Measurements from ENCODE around the gene SIL1. TPM values are rescaled to one million over a fixed set of nuclear protein-coding genes. Genes with fewer than 3 reads are reported as not detected.
"Not testable (repeated sequence)": the region's sequence is repeated elsewhere in the genome, so short reads cannot be mapped to it uniquely, and the experiment has no call there.

Gene SIL1
- total and polyA plus RNA-seq, 5 donors from 2014 or later = 9.8 to 12.3 (median 11.2) TPM

DNA sequence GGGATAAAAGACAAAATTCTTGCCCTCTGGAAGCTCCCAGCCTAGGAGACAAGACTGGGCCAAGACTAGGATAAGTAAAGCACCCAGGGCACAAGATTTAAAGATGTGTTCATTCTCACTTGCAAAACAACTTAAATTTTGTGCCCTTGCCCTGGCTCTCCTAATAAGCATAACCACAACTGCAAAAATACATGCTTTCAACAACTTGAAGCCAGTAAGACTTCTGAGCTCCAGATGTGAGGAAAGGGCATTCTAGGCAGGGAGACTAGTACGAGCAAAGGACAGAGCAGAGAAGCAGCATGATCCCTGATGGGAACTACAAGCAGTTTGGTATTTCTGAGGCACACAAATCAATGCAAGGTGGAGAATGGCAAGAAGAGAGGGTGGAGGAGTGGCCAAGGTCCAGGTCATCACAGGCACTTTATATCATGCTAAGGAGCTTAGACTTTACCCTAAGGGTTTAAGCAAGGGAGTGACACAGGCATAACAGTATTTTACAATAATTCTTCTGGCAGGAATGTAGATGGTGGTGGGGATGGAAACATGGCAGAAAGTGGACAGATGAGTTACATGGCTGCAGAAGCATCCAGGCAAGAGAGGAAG, 30.1 kb upstream of the SIL1 start:
- Mint-ChIP-seq H3K9me3 (no peaks in the 10 kb centered on the region), H3K4me3 (no peak overlapping the region), H3K4me1 (peaks cover 0 to 3% (median 0%) of the 10 kb centered on the region in 4 donors), H3K36me3 (no peaks in the 10 kb centered on the region), H3K27me3 (peaks cover 5% of the 10 kb centered on the region), H3K27ac (no peak overlapping the region)
- H3K27ac ChIP-seq (ENCODE audit: insufficient read depth, low read length, poor library complexity, severe bottlenecking) = no peak overlapping the region
- DNase-seq = no peak
- no peak for ATAC-seq (ENCODE audit: low read depth in 2 of 2)
- H3K9me3 ChIP-seq (ENCODE audit: control insufficient read depth in 2 of 2, low read length in 2 of 2) = no peaks in the 10 kb centered on the region
- H3K27me3 ChIP-seq (ENCODE audit: control insufficient read depth, insufficient read depth, low read length) = peaks cover 3% of the 10 kb centered on the region
- no peaks in the 10 kb centered on the region for H3K36me3 ChIP-seq (ENCODE audit: control insufficient read depth, insufficient read depth, low read length)
- no peak overlapping the region for H3K4me3 ChIP-seq (ENCODE audit: low read depth, low read length)
- H3K4me1 ChIP-seq (ENCODE audit: control insufficient read depth, insufficient read depth, low read length, poor library complexity, severe bottlenecking) = no peaks in the 10 kb centered on the region

DNA sequence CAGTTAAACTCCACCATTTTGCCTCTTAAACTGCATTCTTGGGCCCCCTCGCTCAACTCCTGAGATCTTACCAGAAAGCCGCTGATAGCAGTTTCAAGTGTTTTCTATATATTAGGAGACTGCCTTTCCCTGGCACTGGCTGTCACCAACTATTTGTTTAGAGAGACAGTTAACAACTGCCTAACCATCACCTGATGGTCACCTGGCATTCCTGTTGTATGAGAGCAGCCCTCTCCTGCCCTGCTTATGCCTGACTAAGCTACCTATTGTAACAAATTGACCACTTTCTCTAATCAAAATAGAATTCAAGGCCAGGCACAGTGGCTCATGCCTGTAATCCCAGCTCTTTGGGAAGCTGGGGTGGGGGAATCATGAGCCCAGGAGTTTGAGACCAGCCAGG, 28.0 kb upstream of the SIL1 start:
- Mint-ChIP-seq H3K27ac (no peak overlapping the region), H3K36me3 (no peaks in the 10 kb centered on the region), H3K9me3 (no peaks in the 10 kb centered on the region), H3K4me1 (peaks cover 0 to 3% (median 0%) of the 10 kb centered on the region in 4 donors), H3K4me3 (no peak overlapping the region), H3K27me3 (peaks cover 11% of the 10 kb centered on the region)
- no peak overlapping the region for H3K4me3 ChIP-seq (ENCODE audit: low read depth, low read length)
- no peak for ATAC-seq (ENCODE audit: low read depth in 2 of 2)
- H3K36me3 ChIP-seq (ENCODE audit: control insufficient read depth, insufficient read depth, low read length) = no peaks in the 10 kb centered on the region
- no peaks in the 10 kb centered on the region for H3K9me3 ChIP-seq (ENCODE audit: control insufficient read depth in 2 of 2, low read length in 2 of 2)
- peaks cover 5% of the 10 kb centered on the region for H3K27me3 ChIP-seq (ENCODE audit: control insufficient read depth, insufficient read depth, low read length)
- H3K4me1 ChIP-seq (ENCODE audit: control insufficient read depth, insufficient read depth, low read length, poor library complexity, severe bottlenecking) = no peaks in the 10 kb centered on the region
- H3K27ac ChIP-seq (ENCODE audit: insufficient read depth, low read length, poor library complexity, severe bottlenecking) = no peak overlapping the region
- no peak for DNase-seq

GRCh38 chr5:139223481-139223880, 25.3 kb upstream of the SIL1 start:
- Mint-ChIP-seq H3K36me3 (no peaks in the 10 kb centered on the region), H3K27ac (no peak overlapping the region), H3K4me3 (no peak overlapping the region), H3K9me3 (peaks cover 0 to 2% (median 0%) of the 10 kb centered on the region in 7 donors), H3K4me1 (no peaks in the 10 kb centered on the region), H3K27me3 (peaks cover 18% of the 10 kb centered on the region)
- no peak overlapping the region for H3K27ac ChIP-seq (ENCODE audit: insufficient read depth, low read length, poor library complexity, severe bottlenecking)
- no peak overlapping the region for H3K4me3 ChIP-seq (ENCODE audit: low read depth, low read length)
- H3K27me3 ChIP-seq (ENCODE audit: control insufficient read depth, insufficient read depth, low read length) = peaks cover 2% of the 10 kb centered on the region
- ATAC-seq (ENCODE audit: low read depth in 2 of 2) (no peak), DNase-seq (no peak)
- H3K4me1 ChIP-seq (ENCODE audit: control insufficient read depth, insufficient read depth, low read length, poor library complexity, severe bottlenecking) = no peaks in the 10 kb centered on the region
- no peaks in the 10 kb centered on the region for H3K9me3 ChIP-seq (ENCODE audit: control insufficient read depth in 2 of 2, low read length in 2 of 2)
- no peaks in the 10 kb centered on the region for H3K36me3 ChIP-seq (ENCODE audit: control insufficient read depth, insufficient read depth, low read length)

- H3K27me3 ChIP-seq (ENCODE audit: control insufficient read depth, insufficient read depth, low read length) = peaks cover 2% of the 10 kb centered on the region
- no peak overlapping the region for H3K4me3 Mint-ChIP-seq
- H3K9me3 ChIP-seq (ENCODE audit: control insufficient read depth in 2 of 2, low read length in 2 of 2) = no peaks in the 10 kb centered on the region
- H3K36me3 Mint-ChIP-seq = no peaks in the 10 kb centered on the region
- peaks cover 0 to 2% (median 0%) of the 10 kb centered on the region in 7 donors for H3K9me3 Mint-ChIP-seq
- ATAC-seq (ENCODE audit: low read depth in 2 of 2) (no peak), DNase-seq (no peak)
- no peak overlapping the region for H3K27ac Mint-ChIP-seq
- H3K4me1 Mint-ChIP-seq = no peaks in the 10 kb centered on the region
- H3K27me3 Mint-ChIP-seq = peaks cover 13% of the 10 kb centered on the region
- no peak overlapping the region for H3K27ac ChIP-seq (ENCODE audit: insufficient read depth, low read length, poor library complexity, severe bottlenecking)
- no peaks in the 10 kb centered on the region for H3K36me3 ChIP-seq (ENCODE audit: control insufficient read depth, insufficient read depth, low read length)
- H3K4me3 ChIP-seq (ENCODE audit: low read depth, low read length) = no peak overlapping the region
- no peaks in the 10 kb centered on the region for H3K4me1 ChIP-seq (ENCODE audit: control insufficient read depth, insufficient read depth, low read length, poor library complexity, severe bottlenecking)
These were observed 24.2 kb upstream of the SIL1 start for GRCh38 chr5:139222346-139222745.

- H3K27ac Mint-ChIP-seq; ATAC-seq (ENCODE audit: low read depth in 2 of 2); H3K4me3 ChIP-seq (ENCODE audit: low read depth, low read length): not testable (repeated sequence)
These were observed 19.9 kb upstream of the SIL1 start for GRCh38 chr5:139218038-139218437.

DNA sequence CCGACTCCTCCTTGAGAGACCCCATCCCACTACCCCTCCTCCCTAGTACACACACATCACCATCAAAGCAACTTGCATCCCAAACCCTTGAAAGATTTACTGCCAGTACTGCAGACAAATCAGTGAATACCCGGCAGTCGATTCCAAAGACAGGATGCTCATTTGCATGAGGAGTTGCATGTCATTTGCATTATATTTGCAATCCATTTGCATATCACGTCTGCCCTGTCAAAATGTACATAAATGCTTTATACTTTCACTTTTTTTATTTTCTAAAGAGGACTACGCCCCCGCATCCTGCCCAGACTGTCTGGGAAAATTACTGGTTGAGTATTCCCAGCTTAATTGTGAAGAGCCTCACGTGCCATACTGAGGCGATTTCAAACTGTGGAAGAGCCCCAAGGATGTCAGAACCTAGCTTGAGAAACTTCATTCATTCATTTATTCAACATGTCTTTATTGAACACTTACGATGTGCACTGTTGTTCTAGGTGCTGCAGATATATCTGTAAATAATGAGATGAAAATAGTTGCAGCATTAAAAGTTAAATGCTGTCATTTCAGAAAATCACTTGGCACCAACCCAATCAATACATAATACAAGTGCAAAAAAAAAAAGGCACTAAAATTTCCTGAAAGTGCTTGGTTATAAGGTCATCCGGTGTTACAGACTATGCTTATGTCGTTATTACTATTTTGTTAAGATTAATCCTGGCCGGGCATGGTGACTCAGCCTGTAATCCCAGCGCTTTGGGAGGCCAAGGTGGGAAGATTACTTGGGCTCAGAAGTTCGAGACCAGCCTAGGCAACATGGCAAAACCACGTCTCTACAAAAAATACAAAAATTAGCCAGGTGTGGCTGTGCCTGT, 17.2 kb upstream of the SIL1 start:
- Histone ChIP-seq H3K4me1 (ENCODE audit: control insufficient read depth, insufficient read depth, low read length, poor library complexity, severe bottlenecking) (no peaks in the 10 kb centered on the region), H3K9me3 (ENCODE audit: control insufficient read depth in 2 of 2, low read length in 2 of 2) (no peaks in the 10 kb centered on the region), H3K4me3 (ENCODE audit: low read depth, low read length) (no peak overlapping the region), H3K27ac (ENCODE audit: insufficient read depth, low read length, poor library complexity, severe bottlenecking) (no peak overlapping the region), H3K36me3 (ENCODE audit: control insufficient read depth, insufficient read depth, low read length) (no peaks in the 10 kb centered on the region), H3K27me3 (ENCODE audit: control insufficient read depth, insufficient read depth, low read length) (peaks cover 4% of the 10 kb centered on the region)
- H3K9me3 Mint-ChIP-seq = peaks cover 0 to 2% (median 0%) of the 10 kb centered on the region in 7 donors
- no peak for ATAC-seq (ENCODE audit: low read depth in 2 of 2)
- no peaks in the 10 kb centered on the region for H3K4me1 Mint-ChIP-seq
- no peaks in the 10 kb centered on the region for H3K27me3 Mint-ChIP-seq
- no peak overlapping the region for H3K27ac Mint-ChIP-seq
- H3K4me3 Mint-ChIP-seq = no peak overlapping the region
- no peak for DNase-seq
- H3K36me3 Mint-ChIP-seq = no peaks in the 10 kb centered on the region

More at GRCh38 chr5:139218038-139218437, 19.9 kb upstream of the SIL1 start:
- H3K9me3 ChIP-seq (ENCODE audit: control insufficient read depth in 2 of 2, low read length in 2 of 2); H3K36me3 ChIP-seq (ENCODE audit: control insufficient read depth, insufficient read depth, low read length); H3K27me3 ChIP-seq (ENCODE audit: control insufficient read depth, insufficient read depth, low read length); H3K4me3 Mint-ChIP-seq; H3K4me1 ChIP-seq (ENCODE audit: control insufficient read depth, insufficient read depth, low read length, poor library complexity, severe bottlenecking); H3K36me3 Mint-ChIP-seq; DNase-seq; H3K9me3 Mint-ChIP-seq; H3K27ac ChIP-seq (ENCODE audit: insufficient read depth, low read length, poor library complexity, severe bottlenecking); H3K4me1 Mint-ChIP-seq: not testable (repeated sequence)
- peaks cover 13% of the 10 kb centered on the region for H3K27me3 Mint-ChIP-seq

DNA sequence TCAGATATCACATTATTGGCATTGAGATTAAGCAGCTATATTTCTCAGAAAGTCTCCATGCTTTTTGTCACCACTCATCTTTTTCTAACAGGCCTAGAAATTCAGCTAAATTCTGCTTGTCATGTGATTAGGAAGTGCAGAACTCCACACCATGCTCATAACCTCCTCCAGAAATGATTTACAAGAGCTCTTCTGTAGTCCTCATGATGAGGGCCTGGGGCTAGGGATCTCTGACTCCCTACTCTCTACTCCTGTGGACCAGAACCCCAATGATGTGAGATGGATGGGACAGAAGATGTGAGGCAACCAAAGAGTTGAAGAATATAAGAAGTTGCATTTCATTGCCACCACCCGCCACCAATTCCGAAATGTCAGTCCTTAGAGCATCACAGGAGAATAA, 16.5 kb upstream of the SIL1 start:
- no peaks in the 10 kb centered on the region for H3K36me3 Mint-ChIP-seq
- Histone ChIP-seq H3K27me3 (ENCODE audit: control insufficient read depth, insufficient read depth, low read length) (peaks cover 4% of the 10 kb centered on the region), H3K36me3 (ENCODE audit: control insufficient read depth, insufficient read depth, low read length) (no peaks in the 10 kb centered on the region), H3K27ac (ENCODE audit: insufficient read depth, low read length, poor library complexity, severe bottlenecking) (no peak overlapping the region), H3K4me1 (ENCODE audit: control insufficient read depth, insufficient read depth, low read length, poor library complexity, severe bottlenecking) (no peaks in the 10 kb centered on the region), H3K4me3 (ENCODE audit: low read depth, low read length) (no peak overlapping the region), H3K9me3 (ENCODE audit: control insufficient read depth in 2 of 2, low read length in 2 of 2) (no peaks in the 10 kb centered on the region)
- H3K27me3 Mint-ChIP-seq = no peaks in the 10 kb centered on the region
- no peaks in the 10 kb centered on the region for H3K4me1 Mint-ChIP-seq
- H3K27ac Mint-ChIP-seq = no peak overlapping the region
- ATAC-seq (ENCODE audit: low read depth in 2 of 2) (no peak), DNase-seq (no peak)
- no peak overlapping the region for H3K4me3 Mint-ChIP-seq
- H3K9me3 Mint-ChIP-seq = peaks cover 0 to 2% (median 0%) of the 10 kb centered on the region in 7 donors

Measured in CD4-positive, CD25-positive, alpha-beta regulatory T cell (primary cell).